Uterus (tissue), 4 donors: ENCODE measurements around the gene STAT6. TPM values are rescaled to one million over a fixed set of nuclear protein-coding genes. Genes with fewer than 3 reads are reported as not detected.

Experiments used
- DNase-seq, 2 donors: peaks; one replicate each; pipeline ENCODE4 v3.0.0-alpha.2; 2019 to 2020
- H3K27ac ChIP-seq, 2 donors: fragments of 200-600 bp; sonication (generic); 1 replicate in 1 of 2; 2 replicates in 1 of 2; pipeline ENCODE4 v1.5.1; 2016 to 2018
- H3K27me3 ChIP-seq, 2 donors: fragments of 200-600 bp; sonication (generic); one replicate each; pipeline ENCODE4 v1.5.1; 2018 to 2019; ENCODE audit warnings: control low read depth in 1 of 2
- H3K36me3 ChIP-seq, 2 donors: fragments of 200-600 bp; sonication (generic); one replicate each; pipeline ENCODE4 v1.5.1; 2019; ENCODE audit warnings: control low read depth in 1 of 2
- H3K4me1 ChIP-seq, 2 donors: fragments of 200-600 bp; sonication (generic); one replicate each; pipeline ENCODE4 v1.5.1; 2018 to 2019; ENCODE audit warnings: control low read depth in 1 of 2
- H3K4me3 ChIP-seq, 2 donors: fragments of 200-600 bp; sonication (generic); 1 replicate in 1 of 2; 2 replicates in 1 of 2; pipeline ENCODE4 v1.5.1; 2018 to 2019; ENCODE audit warnings: mild to moderate bottlenecking in 1 of 2
- H3K9me3 ChIP-seq, 2 donors: fragments of 200-600 bp; sonication (generic); one replicate each; pipeline ENCODE4 v1.5.1; 2019; ENCODE audit warnings: control low read depth in 1 of 2
- CTCF ChIP-seq, 4 experiments: fragments of 200-600 bp in 2 of 4; fragments of 450-650 bp in 2 of 4; sonication (generic) in 2 of 4; IDR thresholded peaks; one replicate each; pipeline ENCODE4 v1.5.1; 2016 to 2019; ENCODE audit warnings: antibody characterized with exemption in 4 of 4, mild to moderate bottlenecking in 2 of 4, moderate library complexity in 1 of 4
- POLR2A ChIP-seq, 2 donors: fragments of 450-650 bp; IDR thresholded peaks; one replicate each; pipeline ENCODE4 v1.6.1; 2016; ENCODE audit warnings: antibody characterized with exemption in 2 of 2, mild to moderate bottlenecking in 1 of 2, moderate library complexity in 1 of 2
- intact Hi-C: fragments of 100-400 bp; cut with DNase I; formaldehyde crosslinking; loops from one replicate; pipeline ENCODE4 v1.15.1; 2023; ENCODE audit warnings: low total_unique reads
- total RNA-seq, 4 donors: library from RNA; depleted of rRNA in 3 of 4; stranded (reverse); fragments of >200 nt in 3 of 4; gene quantifications; one replicate each; pipeline versions ENCODE4 v1.1.0 to v1.2.4, GENCODE V29; 2014 to 2023
- donor health status: DM: yes; HTN: yes; CAD: no.

Gene STAT6
- total RNA-seq, 4 donors from 2014 or later = 62.5 to 242 (median 94.3) TPM

GRCh38 chr12:57105011-57105753 is 6.0 kb downstream of the STAT6 start:
- Histone ChIP-seq H3K36me3 (no peaks in the 10 kb centered on the region), H3K27me3 (no peaks in the 10 kb centered on the region), H3K27ac (no peak overlapping the region), H3K4me1 (peaks cover 0 to 5% of the 10 kb centered on the region in 2 donors), H3K4me3 (no peak overlapping the region), H3K9me3 (no peaks in the 10 kb centered on the region)
- intact Hi-C loops = no loop called here
- no peak for DNase-seq
- TF ChIP-seq CTCF (IDR thresholded peaks at IDR 0.05) (no peak), POLR2A (IDR thresholded peaks at IDR 0.05) (no peak)

GRCh38 chr12:57104292-57104910 is 6.8 kb downstream of the STAT6 start:
- Histone ChIP-seq H3K36me3 (no peaks in the 10 kb centered on the region), H3K4me3 (no peak overlapping the region), H3K27ac (no peak overlapping the region), H3K27me3 (no peaks in the 10 kb centered on the region), H3K9me3 (no peaks in the 10 kb centered on the region), H3K4me1 (peaks cover 0 to 5% of the 10 kb centered on the region in 2 donors)
- TF ChIP-seq CTCF (IDR thresholded peaks at IDR 0.05) (no peak), POLR2A (IDR thresholded peaks at IDR 0.05) (no peak)
- DNase-seq = no peak
- intact Hi-C loops = no loop called here

GRCh38 chr12:57103856-57104255 is 7.3 kb downstream of the STAT6 start:
- H3K27me3 ChIP-seq = no peaks in the 10 kb centered on the region
- H3K9me3 ChIP-seq = no peaks in the 10 kb centered on the region
- intact Hi-C loops = no loop called here
- H3K27ac ChIP-seq = no peak overlapping the region
- TF ChIP-seq POLR2A (IDR thresholded peaks at IDR 0.05) = no peak
- no peak for TF ChIP-seq CTCF (IDR thresholded peaks at IDR 0.05)
- H3K4me1 ChIP-seq = no peaks in the 10 kb centered on the region
- no peak for DNase-seq
- no peaks in the 10 kb centered on the region for H3K36me3 ChIP-seq
- H3K4me3 ChIP-seq = no peak overlapping the region

GRCh38 chr12:57101892-57102695 is 9.1 kb downstream of the STAT6 start:
- no peaks in the 10 kb centered on the region for H3K4me1 ChIP-seq
- intact Hi-C loops = no loop called here

More at GRCh38 chr12:57101892-57102695, 9.1 kb downstream of the STAT6 start:
- Histone ChIP-seq H3K27me3 (no peaks in the 10 kb centered on the region), H3K36me3 (no peaks in the 10 kb centered on the region), H3K9me3 (no peaks in the 10 kb centered on the region), H3K4me3 (no peak overlapping the region), H3K27ac (no peak overlapping the region)
- TF ChIP-seq CTCF (IDR thresholded peaks at IDR 0.05) (no peak), POLR2A (IDR thresholded peaks at IDR 0.05) (no peak)
- DNase-seq = no peak
